Peyer's patch (tissue), 4 donors: ENCODE results near the gene KRT80. TPM values are rescaled to one million over a fixed set of nuclear protein-coding genes. Genes with fewer than 3 reads are reported as not detected.

Experiments used
- DNase-seq, 3 donors: peaks; one replicate each; pipeline ENCODE4 v3.0.0-alpha.2; 2017 to 2019
- H3K27ac ChIP-seq, 4 donors: fragments of 200-600 bp; sonication (generic); one replicate each; pipeline ENCODE4 v1.5.1; 2016 to 2019
- H3K27me3 ChIP-seq, 2 donors: fragments of 200-600 bp; sonication (generic); one replicate each; pipeline ENCODE4 v1.5.1; 2019
- H3K36me3 ChIP-seq, 3 donors: fragments of 200-600 bp; sonication (generic); one replicate each; pipeline ENCODE4 v1.5.1; 2016 to 2019
- H3K4me1 ChIP-seq, 4 donors: fragments of 200-600 bp; sonication (generic); one replicate each; pipeline ENCODE4 v1.5.1; 2016 to 2019
- H3K4me3 ChIP-seq, 4 donors: fragments of 200-600 bp; sonication (generic); 1 replicate in 3 of 4; 2 replicates in 1 of 4; pipeline ENCODE4 v1.5.1; 2016 to 2019; ENCODE audit warnings: mild to moderate bottlenecking in 1 of 4
- H3K9me3 ChIP-seq, 4 donors: fragments of 200-600 bp; sonication (generic); one replicate each; pipeline ENCODE4 v1.5.1; 2016 to 2019; ENCODE audit warnings: mild to moderate bottlenecking in 1 of 4
- POLR2A ChIP-seq, 2 donors: fragments of 450-650 bp; IDR thresholded peaks; one replicate each; pipeline ENCODE4 v1.5.1; 2017; ENCODE audit warnings: antibody characterized with exemption in 2 of 2, mild to moderate bottlenecking in 2 of 2, moderate library complexity in 2 of 2
- total RNA-seq, 4 donors: library from RNA; depleted of rRNA; stranded (reverse); fragments of >200 nt; gene quantifications; one replicate each; pipeline ENCODE4 v1.1.0, GENCODE V29; 2016
- TF ChIP-seq, protein P1 (sequence below), 6 experiments: fragments of 450-650 bp in 4 of 6; fragments of 200-600 bp in 2 of 6; sonication (generic) in 1 of 6; IDR thresholded peaks; one replicate each; pipeline ENCODE4 v1.5.1; 2017 to 2019; ENCODE audit warnings: antibody characterized with exemption in 6 of 6, mild to moderate bottlenecking in 3 of 6, moderate library complexity in 1 of 6

Gene KRT80
- total RNA-seq, 4 donors from 2014 or later: 0.13 to 0.38 TPM; not detected in 2

GRCh38 chr12:52204931-52205505 lies 13.2 kb upstream of the KRT80 start:
- H3K4me3 ChIP-seq: no peak overlapping the region
- H3K4me1 ChIP-seq: peaks cover 0 to 47% (median 0%) of the 10 kb centered on the region in 4 donors
- no peaks in the 10 kb centered on the region for H3K9me3 ChIP-seq
- H3K36me3 ChIP-seq: no peaks in the 10 kb centered on the region
- no peaks in the 10 kb centered on the region for H3K27me3 ChIP-seq
- no peak overlapping the region for H3K27ac ChIP-seq
- peak in 1 of 3 donors; percentile 34 for DNase-seq
- no peak for TF ChIP-seq POLR2A (IDR thresholded peaks at IDR 0.05)
- TF ChIP-seq, protein P1, sequence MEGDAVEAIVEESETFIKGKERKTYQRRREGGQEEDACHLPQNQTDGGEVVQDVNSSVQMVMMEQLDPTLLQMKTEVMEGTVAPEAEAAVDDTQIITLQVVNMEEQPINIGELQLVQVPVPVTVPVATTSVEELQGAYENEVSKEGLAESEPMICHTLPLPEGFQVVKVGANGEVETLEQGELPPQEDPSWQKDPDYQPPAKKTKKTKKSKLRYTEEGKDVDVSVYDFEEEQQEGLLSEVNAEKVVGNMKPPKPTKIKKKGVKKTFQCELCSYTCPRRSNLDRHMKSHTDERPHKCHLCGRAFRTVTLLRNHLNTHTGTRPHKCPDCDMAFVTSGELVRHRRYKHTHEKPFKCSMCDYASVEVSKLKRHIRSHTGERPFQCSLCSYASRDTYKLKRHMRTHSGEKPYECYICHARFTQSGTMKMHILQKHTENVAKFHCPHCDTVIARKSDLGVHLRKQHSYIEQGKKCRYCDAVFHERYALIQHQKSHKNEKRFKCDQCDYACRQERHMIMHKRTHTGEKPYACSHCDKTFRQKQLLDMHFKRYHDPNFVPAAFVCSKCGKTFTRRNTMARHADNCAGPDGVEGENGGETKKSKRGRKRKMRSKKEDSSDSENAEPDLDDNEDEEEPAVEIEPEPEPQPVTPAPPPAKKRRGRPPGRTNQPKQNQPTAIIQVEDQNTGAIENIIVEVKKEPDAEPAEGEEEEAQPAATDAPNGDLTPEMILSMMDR (IDR thresholded peaks at IDR 0.05): no peak

- Histone ChIP-seq H3K4me1 (peaks cover 0 to 47% (median 0%) of the 10 kb centered on the region in 4 donors), H3K27ac (peak overlapping the region in 1 of 4 donors; percentile 64)
- peak in 1 of 3 donors; percentile 36 for DNase-seq
Measured at GRCh38 chr12:52204095-52204930, 12.5 kb upstream of the KRT80 start.

DNA sequence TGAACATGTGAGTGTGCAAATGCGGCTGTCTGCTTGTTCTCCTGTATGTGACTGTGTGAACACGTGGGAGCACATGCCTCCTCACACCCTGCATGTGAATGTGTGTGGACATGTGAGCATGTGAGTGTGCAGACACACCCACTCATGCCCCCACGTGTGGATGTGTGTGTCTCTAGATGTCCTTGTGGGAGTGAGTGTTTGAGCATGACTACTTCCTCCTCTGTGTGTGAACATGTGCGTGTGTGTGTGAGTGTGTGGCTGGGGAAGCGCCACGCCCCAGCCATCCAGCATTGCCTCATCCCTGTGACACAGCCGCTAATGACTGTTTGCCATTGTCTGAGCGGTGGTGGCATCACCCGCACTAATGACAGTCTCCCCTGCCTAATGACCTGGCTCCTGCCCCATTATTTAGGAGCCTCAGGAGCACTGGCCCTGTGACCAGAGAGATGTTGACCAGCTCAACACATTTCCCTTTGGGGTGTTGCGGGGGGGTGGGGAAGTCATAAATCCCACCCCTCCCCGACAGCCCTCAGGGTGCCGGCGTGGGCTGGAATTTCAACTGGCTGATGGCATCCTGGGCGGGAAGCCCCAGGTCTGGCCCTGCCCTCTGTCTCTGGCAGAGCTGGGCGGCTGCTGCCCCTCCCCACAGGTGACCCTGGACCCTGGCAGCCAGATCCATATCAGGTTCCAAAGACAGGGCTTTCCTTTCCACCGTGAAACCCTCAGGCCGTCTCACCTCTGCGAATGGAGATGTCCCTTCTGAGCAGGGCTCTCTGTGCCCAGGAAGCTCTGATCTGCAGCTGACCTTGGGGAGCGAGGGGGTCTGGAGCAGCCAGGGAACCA lies 11.5 kb upstream of the KRT80 start:
- Histone ChIP-seq H3K27me3 (no peaks in the 10 kb centered on the region), H3K4me1 (peaks cover 0 to 40% (median 0%) of the 10 kb centered on the region in 4 donors), H3K27ac (peak overlapping the region in 1 of 4 donors; percentile 64), H3K9me3 (no peaks in the 10 kb centered on the region), H3K4me3 (no peak overlapping the region), H3K36me3 (no peaks in the 10 kb centered on the region)
- TF ChIP-seq, protein P1 (IDR thresholded peaks at IDR 0.05): no peak
- no peak for TF ChIP-seq POLR2A (IDR thresholded peaks at IDR 0.05)
- peak in 2 of 3 donors; percentile 67 to 82 for DNase-seq

More at GRCh38 chr12:52204095-52204930, 12.5 kb upstream of the KRT80 start:
- Histone ChIP-seq H3K4me3 (no peak overlapping the region), H3K36me3 (no peaks in the 10 kb centered on the region), H3K9me3 (no peaks in the 10 kb centered on the region), H3K27me3 (no peaks in the 10 kb centered on the region)
- TF ChIP-seq POLR2A (IDR thresholded peaks at IDR 0.05): no peak
- TF ChIP-seq, protein P1 (IDR thresholded peaks at IDR 0.05): no peak

- Histone ChIP-seq H3K4me1 (peaks cover 0 to 32% (median 0%) of the 10 kb centered on the region in 4 donors), H3K4me3 (no peak overlapping the region), H3K27me3 (no peaks in the 10 kb centered on the region), H3K9me3 (no peaks in the 10 kb centered on the region), H3K36me3 (no peaks in the 10 kb centered on the region), H3K27ac (peak overlapping the region in 1 of 4 donors; percentile 39)
- no peak for TF ChIP-seq POLR2A (IDR thresholded peaks at IDR 0.05)
- TF ChIP-seq, protein P1 (IDR thresholded peaks at IDR 0.05): no peak
- DNase-seq: peak in 1 of 3 donors; percentile 45
Measured at GRCh38 chr12:52202361-52203078, 10.7 kb upstream of the KRT80 start.

DNA sequence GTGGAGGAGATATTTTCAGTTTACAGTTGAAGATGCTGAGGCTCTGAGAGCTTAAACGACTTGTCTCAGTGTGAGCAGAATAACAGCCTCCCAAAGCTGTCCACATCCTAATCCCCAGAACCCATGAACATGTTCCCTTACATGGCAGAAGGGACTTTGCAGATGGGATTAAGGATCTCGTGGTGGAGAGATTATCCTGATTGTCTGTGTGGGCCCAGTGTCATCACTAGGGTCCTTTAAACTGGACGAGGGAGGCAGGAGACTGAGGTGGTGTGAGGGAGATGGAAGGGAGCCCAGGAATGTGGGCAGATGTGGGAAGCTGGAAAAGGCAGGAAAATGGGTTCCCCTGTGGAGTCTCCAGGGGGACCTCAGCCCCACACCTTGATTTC lies 9.6 kb upstream of the KRT80 start:
- Histone ChIP-seq H3K4me3 (no peak overlapping the region), H3K9me3 (no peaks in the 10 kb centered on the region), H3K27ac (no peak overlapping the region), H3K4me1 (peaks cover 0 to 29% (median 0%) of the 10 kb centered on the region in 4 donors), H3K36me3 (no peaks in the 10 kb centered on the region), H3K27me3 (no peaks in the 10 kb centered on the region)
- no peak for DNase-seq
- TF ChIP-seq, protein P1 (IDR thresholded peaks at IDR 0.05): no peak
- TF ChIP-seq POLR2A (IDR thresholded peaks at IDR 0.05): no peak
